Measurements from ENCODE around the gene ZNF492.
"Not testable (repeated sequence)": the region's sequence is repeated elsewhere in the genome, so short reads cannot be mapped to it uniquely, and the experiment has no call there.

The ZNF492 gene

DNA sequence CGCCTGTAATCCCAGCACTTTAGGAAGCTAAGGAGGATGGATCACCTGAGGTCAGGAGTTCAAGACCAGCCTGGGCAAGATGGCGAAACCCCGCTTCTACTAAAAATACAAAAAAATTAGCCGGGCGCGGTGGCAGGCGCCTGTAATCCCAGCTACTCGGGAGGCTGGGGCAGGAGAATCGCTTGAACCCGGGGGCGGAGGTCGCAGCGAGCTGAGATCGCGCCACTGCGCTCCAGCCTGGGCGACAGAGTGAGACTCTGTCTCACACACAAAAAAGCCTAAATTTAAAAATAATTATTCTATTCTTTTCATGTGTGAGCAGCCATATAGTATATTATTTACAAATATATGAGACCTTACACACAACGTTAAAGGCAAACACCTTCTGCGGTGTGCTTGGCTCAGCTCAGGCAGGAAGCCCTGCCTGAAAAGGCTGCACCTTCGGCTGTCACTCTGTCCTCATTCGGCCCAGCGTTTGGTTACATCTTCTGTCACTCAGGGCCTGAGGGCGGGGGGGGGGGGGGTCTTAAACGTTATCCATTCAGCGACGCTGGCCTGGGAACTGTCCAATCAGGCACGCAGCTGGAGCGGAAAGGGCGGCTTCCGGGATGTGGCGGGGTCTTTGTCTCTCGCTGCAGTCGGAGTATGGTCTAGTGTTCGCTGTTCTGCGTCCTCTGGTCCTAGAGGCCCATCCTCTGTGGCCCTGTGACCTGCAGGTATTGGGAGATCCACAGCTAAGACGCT, at the start of gene ZNF492:
TSS of gene ZNF492 (plus strand) at position 619 of the 744 bp plus-strand sequence. CDS start 19,076 bp downstream, outside the sequence.
- in situ Hi-C loops (cut with HindIII; ENCODE audit: low sequenced_read_pairs), result not testable (repeated sequence)

DNA sequence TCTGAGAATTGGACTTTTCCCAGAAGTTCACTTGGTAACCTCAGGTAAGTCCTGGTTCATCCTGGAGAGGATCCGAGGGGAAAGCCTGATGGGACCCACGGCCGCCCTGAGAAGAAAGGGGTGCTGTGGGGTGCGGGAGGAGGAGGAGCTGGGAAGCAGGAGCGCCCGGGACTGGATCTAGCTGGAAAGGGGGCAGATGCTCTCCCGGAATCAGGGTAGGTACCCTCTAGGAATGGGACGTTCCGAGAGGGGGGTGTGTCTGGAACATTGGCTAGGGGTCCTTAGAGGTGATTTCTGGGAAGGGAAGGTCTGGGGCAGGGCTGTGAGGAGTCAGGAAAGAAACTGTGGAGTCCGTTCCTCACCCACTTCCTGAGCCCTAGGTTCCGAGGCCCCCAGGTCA, 38.7 kb upstream of the ZNF492 start:
- in situ Hi-C loops (cut with HindIII; ENCODE audit: low sequenced_read_pairs), result no loop called here

DNA sequence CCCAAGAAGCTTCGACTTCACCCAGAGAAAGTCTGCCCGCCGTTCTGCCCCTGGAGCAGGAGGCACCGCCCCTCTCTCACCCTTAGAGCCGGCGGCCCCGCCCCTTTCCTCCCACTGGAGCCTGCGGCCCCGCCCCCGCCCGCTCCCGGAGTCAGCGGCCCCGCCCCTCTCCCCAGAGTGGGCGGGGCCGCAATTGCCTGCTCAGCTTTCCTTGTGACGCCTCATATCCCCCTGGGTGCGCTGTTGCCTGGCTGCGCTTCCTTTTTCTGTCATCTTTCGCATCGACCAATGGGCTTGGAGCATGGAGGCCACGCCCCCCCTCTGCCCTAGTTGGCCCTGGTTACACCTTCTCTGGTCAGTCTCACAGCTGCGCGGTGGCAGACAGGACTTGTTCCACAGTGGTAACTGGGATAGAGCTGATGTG, 38.2 kb upstream of the ZNF492 start:
- in situ Hi-C loops (cut with HindIII; ENCODE audit: low sequenced_read_pairs), result no loop called here

DNA sequence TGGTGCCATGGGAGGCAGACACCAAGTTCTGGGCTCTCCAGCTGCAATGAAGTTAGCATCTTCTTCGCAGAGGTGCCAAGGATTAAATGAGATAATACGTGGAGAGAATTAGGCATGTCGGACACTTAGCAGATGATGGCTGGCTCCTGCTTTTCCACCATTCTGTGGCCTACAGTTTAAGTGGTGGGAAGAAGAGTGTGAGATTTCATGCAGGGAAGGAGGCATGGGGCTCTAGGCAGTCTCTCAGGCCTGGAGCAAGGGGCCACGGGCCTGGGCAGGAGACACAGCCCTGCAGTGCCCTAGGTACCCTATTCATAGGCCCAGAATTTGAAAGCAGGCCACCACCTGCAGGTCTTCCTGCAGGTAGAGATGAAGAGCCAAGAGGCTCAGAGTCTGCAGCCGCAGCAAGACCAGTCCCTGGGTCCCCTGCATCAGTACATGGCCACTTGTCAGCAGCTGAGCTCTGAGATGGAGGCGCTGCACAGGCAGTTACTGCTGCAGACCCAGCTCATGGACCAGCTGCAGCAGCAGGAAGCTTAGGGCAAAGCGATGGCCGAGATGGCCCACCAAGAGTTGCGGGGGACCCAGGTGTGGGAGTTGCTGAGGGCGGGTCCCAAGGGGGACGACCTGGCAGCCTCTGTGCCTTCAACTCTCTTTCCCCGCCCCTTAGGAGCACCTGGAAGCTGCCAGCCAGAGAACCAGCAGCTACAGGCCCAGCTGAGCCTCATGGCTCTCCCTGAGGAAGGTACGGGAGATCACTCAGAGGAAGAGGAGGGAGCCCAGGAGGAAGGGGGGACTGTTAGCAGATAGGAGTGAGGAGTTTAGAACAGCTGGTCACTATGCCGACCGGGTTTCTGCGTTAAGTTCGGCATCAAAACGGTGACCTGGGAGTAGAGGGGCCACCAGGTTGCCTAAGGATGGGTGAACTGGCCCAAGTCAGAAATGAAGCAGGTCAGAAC, 33.2 kb upstream of the ZNF492 start:
- in situ Hi-C loops (cut with HindIII; ENCODE audit: low sequenced_read_pairs), result no loop called here

DNA sequence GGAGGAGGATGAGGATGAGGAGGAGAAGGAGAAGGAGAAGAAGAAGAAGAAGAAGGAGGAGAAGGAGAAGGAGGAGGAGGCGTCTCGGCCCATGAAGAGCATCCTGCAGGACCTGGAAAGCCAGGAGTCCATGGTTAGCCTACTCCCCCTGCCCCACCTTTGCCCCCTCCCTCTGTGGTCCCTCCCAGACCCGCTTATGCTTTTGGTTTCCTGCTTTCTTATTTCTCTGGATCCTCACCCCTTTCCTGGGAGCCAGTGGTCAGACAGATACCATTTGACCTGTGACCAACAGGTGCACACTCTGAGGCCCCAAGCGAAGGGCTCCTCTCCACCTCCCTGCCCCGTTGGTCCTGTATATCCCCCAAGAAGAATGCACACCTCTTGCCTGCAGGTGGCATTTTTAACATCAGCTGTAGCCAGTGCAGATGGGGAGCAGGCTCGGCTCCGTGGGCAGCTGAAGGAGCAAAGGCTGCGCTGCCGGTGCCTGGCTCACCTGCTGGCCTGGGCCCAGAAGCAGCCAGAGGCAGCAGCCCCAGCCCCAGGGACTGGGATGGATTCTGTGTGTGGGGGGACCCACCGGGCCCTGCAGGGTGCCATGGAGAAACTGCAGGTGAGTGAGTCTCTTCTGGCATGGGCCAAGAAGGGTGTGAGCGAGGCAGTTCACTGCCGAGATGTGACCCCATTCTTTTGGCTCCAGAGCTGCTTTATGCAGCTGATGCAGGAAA, 32.1 kb upstream of the ZNF492 start:
- in situ Hi-C loops (cut with HindIII; ENCODE audit: low sequenced_read_pairs), result no loop called here

DNA sequence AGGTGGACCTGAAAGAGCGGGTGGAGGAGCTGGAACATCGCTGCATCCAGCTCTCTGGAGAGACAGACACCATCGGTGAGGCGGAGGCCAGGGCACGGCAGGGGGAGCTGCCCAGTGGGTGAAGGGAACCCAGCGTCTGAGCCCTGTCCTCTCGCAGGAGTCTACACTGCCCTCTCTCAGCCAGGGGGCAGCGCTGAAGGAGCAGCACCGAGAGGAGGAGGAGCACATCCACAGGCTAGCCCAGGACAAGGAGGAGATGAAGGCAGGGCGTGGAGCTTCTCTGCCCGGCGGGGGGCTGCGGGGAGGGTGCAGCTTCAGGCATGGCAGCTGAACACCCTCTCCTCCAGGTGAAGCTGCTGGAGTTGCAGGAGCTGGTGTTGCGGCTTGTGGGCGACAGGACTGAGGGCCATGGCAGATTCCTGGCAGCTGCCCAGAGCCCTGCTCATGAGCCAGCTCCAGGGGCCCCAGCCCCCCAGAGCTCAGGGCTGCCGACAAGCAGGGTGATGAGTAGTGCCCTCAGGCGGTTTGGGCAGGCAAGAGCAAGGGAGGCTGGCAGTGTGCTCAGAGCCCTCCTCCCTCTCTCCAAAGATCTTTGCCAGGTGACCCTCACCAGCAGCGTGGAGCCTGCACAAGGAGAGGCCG, 31.4 kb upstream of the ZNF492 start:
- in situ Hi-C loops (cut with HindIII; ENCODE audit: low sequenced_read_pairs), result no loop called here

DNA sequence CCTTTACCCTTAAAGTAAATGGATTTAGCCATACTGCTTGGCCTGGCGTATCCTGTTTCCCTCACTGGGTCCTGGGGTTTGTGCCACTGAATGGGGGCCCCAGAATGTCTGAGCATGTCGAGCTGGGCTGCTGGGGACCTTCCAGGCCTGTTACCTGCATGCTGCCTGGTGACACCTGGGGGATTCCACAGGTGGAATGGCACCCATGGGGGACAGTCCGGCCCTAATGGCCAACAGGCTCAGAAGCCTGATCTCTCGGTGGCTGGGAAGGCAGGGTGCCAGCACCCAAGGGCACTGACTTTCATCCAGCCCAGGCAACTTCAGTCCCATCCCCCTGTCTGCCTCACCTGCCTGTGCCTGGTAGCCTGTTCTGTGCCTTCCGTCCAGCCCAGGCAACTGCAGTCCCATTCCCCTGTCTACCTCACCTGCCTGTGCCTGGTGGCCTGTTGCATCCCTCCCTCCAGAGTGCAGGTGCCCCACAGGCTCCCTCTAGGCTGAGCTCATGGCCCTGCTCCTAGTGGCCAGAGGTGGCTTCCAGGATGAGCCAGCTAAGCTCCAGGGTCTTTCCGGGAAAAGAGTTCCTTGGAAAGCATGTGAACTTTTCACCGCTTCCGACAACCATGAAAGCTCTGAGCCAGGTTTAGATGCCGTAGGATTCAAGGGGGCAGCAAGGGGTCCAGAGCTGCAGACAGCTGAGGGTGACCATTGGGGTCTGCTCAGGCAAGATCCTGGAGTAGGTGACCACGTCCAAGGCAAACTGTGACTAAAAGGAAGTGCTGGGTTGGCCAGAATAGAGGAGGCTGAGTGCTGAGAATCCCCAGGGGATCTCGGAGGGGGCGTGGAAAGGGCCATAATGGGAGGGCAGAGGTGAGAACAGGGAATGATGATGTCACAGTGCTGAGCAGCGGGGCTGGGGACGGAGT, 30.3 kb upstream of the ZNF492 start:
- in situ Hi-C loops (cut with HindIII; ENCODE audit: low sequenced_read_pairs), result no loop called here

DNA sequence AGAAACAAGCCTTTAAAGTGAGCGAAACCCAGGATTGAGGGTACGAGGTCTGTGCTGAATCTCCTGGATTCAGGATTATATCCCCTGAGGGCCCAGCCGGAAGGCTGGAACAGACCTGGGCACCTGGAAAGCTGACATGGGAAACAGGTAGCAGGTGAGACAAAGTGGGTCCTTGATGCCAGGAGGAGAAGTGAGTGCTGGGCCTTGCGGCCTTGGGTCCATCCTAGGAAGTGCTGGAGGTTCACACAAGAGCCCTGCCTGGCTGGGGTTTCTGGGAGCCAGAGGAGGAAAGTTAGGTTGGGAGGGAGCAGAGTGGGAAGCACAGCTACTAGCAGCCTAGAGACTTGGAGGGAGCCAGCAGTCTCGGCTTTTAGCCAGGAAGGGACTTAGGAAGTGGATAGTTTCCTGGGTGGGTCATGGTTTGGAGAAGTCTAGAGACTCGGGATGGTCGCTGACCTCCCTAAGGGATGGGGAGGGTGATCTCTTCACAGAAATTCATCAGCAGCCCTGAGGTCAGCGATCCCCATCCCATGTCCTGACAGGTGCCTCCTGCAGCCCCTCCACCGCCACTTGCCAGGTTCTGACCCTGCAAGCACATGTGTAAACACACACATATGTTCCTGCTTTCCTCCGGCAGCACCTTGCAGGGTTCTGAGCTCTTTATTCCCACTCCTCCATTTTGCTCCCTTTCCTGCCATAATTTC, 29.4 kb upstream of the ZNF492 start:
- in situ Hi-C loops (cut with HindIII; ENCODE audit: low sequenced_read_pairs), result no loop called here

DNA sequence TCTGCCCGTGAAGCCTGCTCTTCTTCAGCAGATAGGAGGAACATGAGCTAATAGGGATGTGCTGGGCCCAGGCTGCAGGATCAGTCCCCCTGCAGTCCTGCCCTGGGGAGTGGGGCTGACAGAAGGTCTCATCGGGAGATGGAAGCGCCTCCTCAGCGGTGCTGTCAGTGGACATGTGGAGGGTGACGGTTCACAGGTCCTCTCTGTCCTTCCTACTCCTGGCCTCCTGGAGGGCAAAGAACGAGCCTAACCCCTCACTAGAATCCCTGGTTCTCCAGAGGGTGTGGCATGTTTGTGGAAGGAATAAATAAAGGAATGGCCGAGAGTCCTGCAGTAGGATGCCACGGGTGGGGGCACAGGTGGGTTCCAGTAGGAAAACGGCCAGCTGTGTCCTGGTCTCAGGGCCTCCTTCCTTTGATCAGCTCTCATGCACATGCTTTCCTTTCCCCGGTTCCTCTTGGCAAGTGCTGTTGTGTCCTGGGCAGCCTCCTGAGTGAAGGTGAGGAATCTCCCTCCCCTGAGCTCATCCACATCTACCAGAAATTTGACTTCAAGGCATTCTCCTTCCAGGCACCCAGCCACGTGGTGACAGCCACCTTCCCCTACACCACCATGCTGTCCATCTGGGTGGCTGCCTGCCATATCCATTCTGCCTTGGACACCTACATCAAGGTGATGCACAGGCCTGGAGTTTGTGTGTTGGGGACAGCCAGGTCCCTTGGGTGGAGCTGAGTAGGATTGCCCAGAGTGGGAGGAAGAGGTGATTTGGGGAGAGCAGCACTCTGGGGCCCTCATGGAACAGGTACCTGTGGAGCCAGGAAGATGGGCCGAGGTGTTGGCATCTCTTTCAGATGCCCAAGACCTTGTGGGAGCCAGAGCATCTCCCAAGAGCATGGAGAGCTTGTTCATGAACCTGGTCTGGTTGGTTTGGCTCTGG, 28.6 kb upstream of the ZNF492 start:
- in situ Hi-C loops (cut with HindIII; ENCODE audit: low sequenced_read_pairs), result no loop called here

DNA sequence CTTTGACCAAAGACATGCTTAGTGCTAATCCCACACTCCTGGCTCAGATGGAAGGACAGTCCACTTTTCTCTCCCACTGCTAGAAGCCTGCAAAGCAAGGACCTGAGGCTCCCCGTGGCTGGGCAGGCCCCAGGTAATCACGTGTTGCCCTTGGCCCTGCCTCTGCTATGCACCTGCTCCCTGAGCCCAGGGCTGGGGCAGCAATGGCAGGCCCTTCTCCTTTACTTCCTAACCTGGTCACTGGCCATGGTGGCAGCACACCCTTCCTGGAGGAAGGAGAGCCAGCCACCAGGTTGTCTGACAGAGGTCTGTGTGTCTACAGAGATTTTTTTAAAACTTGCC, 27.9 kb upstream of the ZNF492 start:
- in situ Hi-C loops (cut with HindIII; ENCODE audit: low sequenced_read_pairs), result no loop called here

DNA sequence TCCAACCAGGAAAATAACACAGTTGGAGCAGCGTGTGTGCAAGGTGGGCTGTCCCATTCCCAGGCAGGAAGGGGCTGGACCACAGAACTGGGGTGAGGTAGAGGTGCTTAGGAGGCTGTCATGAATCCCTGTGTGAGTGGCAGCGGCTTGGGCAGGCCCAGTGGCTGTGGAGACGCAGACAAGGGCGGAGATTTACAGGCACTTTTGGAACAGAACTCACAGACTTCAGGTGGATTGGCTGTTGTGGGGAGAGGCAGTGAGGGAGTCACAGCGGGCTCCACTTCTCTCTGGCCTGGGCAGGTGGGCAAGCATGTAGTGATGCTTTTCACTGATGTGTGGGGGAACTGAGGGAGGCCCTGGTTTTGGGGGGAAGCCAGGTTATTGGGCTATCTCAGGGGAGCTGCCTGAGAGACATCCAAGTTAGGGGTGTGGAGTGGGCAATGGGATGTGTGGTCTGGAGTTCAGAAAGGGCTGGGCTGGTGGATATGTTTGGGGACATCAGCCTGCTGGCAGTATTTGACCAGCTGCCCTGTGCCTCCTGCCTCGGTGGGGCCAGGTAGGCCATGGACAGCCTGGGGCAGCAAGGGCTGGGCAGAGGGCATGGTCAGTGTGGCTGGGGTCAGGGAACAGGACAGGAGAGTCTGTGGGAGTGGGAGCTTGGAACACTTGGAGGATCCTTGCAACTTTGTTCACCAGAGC, 27.0 kb upstream of the ZNF492 start:
- in situ Hi-C loops (cut with HindIII; ENCODE audit: low sequenced_read_pairs), result no loop called here

DNA sequence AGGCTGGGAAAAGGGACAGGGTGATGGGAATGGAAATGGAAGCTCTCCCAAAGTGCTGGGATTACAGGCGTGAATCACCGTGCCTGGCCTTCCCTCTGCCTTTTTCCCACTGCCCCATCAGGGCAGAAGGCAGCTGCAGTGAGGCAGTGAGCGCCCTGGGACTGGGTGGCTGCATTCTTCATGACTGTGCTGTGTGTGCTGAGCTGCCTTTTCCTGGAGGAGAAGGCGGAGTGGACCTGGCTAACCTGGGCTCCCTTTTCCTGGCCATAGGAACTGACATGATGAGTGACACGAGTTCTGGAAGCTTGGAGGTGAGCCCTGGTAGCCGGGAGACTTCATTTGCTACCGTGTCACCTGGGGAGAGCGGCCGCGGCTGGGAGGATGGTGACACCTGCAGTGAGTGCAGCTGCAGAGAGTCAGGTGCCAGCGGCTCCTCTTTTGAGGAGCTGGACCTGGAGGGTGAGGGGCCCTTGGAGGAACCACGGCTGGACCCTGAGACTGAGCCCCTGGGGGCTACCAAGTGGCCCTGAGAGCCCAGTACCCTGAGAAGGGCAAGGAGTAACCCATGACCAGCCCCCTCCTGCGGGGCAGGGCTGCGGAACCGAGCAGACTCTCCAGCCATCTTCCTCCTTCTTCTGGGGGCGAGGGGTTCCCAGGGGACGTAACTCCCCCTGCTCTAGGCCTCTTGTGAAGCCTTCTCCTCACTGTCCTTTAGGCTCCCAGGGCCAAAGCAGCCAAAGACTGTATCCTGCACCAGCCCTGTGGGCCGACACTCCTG, 26.3 kb upstream of the ZNF492 start:
- in situ Hi-C loops (cut with HindIII; ENCODE audit: low sequenced_read_pairs), result no loop called here

DNA sequence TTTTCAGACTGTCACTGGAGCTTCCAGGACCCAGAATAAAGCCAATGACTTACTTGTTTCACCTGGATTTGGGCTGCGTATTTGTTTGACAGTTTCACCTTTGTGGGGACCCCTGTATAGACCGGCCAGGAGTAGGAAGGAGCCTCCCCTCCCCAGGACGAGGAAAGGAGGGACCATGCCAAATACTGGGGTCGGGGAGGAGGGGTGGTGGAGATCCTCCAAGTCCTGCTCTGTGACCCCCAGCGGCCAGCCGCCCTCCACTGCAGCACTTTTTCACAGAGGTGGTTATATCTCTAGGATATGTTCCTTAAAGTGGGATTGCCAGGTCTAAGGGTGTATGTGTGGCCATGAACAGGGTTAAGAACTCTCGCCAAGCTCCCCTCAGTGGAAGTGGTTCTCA, 25.7 kb upstream of the ZNF492 start:
- in situ Hi-C loops (cut with HindIII; ENCODE audit: low sequenced_read_pairs), result no loop called here

DNA sequence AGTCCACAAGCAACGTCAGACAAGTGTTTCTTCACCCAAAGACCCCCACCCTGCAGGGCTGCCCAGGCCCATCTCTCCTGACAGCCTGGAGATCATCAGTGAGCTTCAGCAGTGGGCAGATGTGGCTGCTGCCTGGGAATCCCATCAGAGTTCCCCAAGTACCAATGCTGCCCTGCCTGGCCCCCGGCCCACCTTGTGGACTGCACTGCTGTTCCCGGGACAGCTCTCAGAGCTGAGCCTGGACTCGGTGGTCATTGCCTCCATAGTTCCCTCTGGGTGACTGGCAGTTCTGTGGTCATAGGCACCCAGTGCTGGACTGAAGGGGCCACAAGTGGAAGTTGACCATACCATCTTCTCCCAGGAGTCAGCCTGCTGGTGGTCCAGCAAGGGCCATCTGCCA, 24.5 kb upstream of the ZNF492 start:
- in situ Hi-C loops (cut with HindIII; ENCODE audit: low sequenced_read_pairs), result no loop called here

DNA sequence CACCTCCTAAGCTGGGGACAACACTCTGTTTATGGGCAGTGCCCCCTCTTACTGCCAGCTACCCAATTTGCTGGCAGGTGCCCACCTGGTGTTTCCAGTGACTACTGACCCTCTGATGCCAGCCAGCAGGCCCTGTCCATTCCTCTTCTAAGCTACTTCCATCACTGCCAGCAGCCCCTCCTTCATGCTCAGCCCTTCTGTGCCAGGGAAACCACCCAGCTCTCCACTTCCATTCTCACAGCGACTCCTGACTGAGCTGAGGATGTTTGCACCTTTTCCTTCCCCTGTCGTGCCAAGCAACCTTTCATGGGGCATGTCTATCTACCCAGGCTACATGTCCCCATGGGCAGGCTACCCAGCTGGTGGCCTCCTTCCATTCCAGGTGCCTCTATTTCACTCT, 24.0 kb upstream of the ZNF492 start:
- in situ Hi-C loops (cut with HindIII; ENCODE audit: low sequenced_read_pairs), result no loop called here

DNA sequence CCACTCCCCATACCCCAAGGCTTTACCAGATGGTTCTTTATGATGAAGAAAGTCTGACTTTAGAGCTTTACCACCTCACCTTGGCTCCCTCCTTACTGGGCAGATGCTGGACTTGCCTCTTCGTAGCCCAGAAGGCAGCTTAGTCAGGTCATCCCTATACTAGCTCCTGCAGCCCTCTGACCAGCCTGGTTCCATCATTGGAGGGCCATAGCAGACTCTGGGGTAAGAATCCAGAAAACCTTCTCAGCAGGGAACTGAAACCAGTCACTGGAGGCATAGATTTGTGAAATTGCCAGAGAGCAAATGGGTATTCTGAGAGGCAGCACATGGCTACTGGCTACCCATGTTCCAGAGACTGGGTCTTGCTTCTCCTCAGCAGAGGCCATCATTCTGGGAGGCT, 21.8 kb upstream of the ZNF492 start:
- in situ Hi-C loops (cut with HindIII; ENCODE audit: low sequenced_read_pairs), result no loop called here

DNA sequence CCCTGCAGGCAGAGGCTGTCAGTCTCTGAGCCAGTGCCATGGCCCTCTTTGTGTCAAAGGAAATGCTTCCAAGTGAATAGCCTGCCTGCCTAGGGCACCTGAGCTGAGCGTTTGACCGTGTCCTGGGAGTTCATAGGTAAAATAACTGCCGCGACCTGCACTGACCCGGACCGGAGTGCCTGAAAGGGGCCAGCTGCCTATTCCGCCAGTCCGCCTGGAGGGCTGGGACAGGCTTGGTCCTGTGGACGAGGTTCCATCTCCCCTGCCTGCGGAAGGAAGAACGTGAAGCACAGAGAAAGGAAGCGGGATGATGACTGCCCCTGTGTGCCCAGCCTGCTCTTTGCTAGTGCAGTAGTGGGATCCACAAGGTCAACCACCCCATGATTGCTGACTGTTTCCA, 17.5 kb upstream of the ZNF492 start:
- in situ Hi-C loops (cut with HindIII; ENCODE audit: low sequenced_read_pairs), result no loop called here
